ENCODE data around the gene ANKRD44. TPM values are rescaled to one million over a fixed set of nuclear protein-coding genes. Genes with fewer than 3 reads are reported as not detected.
"Not testable (repeated sequence)": the region's sequence is repeated elsewhere in the genome, so short reads cannot be mapped to it uniquely, and the experiment has no call there.

Gene ANKRD44
- total RNA-seq (2014; rRNA removed; shearing (Covaris generic)), result not detected in 2 replicates

DNA sequence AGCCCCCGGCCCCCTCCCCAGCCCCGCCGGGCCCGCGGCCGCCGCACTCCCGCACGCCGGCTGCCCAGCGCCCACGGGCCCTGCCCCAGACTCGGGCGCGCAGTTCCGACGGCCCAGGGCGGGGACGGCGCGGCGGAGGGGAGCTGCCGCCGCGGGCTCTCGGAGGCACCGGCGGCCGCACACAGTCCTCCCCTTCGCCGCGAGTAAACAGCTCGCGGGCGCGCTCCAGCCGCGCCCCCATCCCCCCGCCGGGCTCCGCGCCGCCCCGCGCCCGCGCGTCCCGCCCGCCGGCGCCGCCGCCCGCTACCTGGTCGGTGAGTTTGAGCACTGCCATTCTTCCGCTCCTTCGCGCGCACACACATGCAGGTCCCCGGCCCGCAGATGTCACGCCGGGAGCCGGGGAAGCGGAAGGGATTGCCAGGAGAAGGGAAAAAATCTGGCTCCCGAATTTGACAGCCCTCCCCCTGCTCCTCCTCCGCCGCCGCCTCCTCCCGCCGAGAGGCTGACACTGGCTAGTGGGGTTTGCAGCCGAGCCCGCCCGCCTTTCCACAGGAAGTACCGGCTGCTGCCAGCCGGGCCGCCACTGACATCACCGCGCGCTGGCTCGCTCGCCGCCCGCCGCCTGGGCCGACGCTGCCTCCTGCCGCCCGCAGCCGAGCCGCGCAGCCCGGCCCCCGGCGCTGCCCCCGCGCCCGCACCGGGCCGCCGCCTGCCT lies at the start of gene ANKRD44:
ANKRD44 (minus strand) TSS at position 510 of the 715 bp plus-strand sequence; CDS start at position 334, 176 bp downstream.
- peak; percentile 87 for DNase-seq (ENCODE audit: low spot score)
- in situ Hi-C loops (cut with HindIII; ENCODE audit: low sequenced_read_pairs), result no loop called here

DNA sequence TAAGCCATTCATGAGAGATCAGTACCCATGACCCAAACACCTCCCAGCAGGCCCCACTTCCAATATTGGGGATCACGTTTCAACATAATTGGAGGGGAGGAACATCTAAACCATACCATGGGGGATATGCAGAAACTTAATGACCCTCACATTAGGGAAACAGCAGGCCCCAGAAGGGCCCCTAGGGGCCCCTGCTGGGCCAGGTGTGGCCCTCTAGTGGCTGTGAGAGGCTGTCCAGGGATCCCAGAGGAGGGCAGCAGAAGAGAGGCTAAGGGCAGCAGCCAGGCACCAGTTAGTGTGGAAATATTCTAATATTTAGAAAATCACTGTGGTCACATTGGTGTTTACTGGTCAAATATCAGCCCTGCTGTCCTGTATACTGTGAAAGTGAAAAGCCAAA lies 49.3 kb upstream of the ANKRD44 start:
- in situ Hi-C loops (cut with HindIII; ENCODE audit: low sequenced_read_pairs), result loop anchor here (25.0 kb wide), 1 partner anchor 148 kb away; no protein-coding TSS in a partner anchor
- no peak for DNase-seq (ENCODE audit: low spot score)

DNA sequence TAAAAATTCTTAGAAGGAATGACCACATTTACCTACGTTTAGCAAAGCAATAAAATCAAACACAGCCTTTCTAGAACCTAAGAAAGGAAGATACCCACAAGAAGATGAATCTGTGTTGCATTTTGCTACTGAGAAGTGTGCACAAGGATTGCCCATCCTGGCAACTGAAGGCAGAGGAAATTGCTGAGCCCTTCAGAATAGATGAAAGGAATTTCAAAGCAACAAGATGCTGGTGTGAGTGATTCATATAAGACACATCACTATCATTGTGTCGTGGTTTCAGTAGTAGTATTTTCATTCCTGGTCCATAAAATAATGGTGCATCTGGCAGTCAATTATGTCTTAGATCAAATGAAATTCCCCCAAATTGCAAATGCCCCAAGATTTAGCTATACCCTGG lies 48.4 kb upstream of the ANKRD44 start:
- in situ Hi-C loops (cut with HindIII; ENCODE audit: low sequenced_read_pairs), result loop anchor here (25.0 kb wide), 1 partner anchor 147 kb away; no protein-coding TSS in a partner anchor
- DNase-seq (ENCODE audit: low spot score), result no peak

DNA sequence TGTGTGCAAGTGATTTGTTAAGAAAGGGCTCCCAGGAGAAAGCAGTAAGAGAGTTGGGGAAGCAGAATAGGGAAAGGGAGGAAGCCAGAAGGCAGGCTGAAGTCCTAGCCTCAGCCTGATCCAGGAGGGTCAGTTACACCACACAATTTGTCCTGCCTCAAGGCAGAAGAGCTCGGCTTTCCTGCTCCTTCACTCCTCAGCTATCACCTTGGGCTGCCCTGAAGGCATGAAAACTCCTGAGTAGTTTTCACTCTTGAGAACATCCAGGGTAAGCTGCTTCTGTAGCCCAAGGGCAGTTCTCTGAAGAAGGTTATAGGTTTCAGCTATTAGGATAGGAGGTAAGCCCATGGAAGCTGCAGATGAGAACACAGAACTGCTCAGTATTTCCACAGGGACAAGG lies 47.4 kb upstream of the ANKRD44 start:
- in situ Hi-C loops (cut with HindIII; ENCODE audit: low sequenced_read_pairs), result loop anchor here (25.0 kb wide), 1 partner anchor 146 kb away; no protein-coding TSS in a partner anchor
- DNase-seq (ENCODE audit: low spot score), result no peak

DNA sequence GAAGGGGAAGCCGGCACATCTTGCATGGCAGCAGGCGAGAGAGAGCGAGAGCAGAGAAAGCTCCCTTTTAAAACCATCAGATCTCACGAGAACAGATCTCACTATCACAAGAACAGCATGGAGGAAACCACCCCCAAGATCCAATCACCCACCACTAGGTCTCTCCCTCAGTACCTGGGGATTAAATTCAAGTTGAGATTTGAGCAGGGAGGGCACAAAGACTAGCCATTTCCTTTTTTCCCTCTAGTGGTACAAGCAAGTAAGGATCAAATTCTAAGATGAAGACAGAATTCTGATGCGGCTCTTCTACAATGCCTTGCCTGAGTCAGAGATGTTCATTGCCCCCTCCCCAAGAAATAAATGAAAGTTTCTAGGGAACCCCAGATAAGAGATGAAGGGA lies 45.6 kb upstream of the ANKRD44 start:
- in situ Hi-C loops (cut with HindIII; ENCODE audit: low sequenced_read_pairs), result loop anchor here (25.0 kb wide), 1 partner anchor 144 kb away; no protein-coding TSS in a partner anchor
- DNase-seq (ENCODE audit: low spot score), result no peak

DNA sequence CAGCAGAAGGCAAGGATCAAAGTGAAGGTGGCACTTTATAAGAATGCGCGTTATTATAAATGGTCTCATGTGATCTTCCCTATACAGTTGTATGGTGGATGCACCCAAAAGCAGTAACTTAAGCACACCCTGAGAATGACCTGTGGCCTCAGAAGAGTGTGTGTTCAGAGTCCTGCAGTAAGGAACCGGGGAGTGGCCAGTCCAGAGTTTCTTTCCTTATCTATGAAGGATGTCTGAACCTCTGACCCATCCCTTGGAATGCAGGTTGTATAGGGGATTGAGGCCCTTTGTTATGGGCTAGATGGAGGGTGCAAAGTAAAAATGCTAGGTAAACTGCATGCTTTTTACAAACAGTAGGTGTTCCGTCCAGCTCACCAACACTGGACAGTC lies 43.6 kb upstream of the ANKRD44 start:
- in situ Hi-C loops (cut with HindIII; ENCODE audit: low sequenced_read_pairs), result loop anchor here (25.0 kb wide), 1 partner anchor 142 kb away; no protein-coding TSS in a partner anchor

DNA sequence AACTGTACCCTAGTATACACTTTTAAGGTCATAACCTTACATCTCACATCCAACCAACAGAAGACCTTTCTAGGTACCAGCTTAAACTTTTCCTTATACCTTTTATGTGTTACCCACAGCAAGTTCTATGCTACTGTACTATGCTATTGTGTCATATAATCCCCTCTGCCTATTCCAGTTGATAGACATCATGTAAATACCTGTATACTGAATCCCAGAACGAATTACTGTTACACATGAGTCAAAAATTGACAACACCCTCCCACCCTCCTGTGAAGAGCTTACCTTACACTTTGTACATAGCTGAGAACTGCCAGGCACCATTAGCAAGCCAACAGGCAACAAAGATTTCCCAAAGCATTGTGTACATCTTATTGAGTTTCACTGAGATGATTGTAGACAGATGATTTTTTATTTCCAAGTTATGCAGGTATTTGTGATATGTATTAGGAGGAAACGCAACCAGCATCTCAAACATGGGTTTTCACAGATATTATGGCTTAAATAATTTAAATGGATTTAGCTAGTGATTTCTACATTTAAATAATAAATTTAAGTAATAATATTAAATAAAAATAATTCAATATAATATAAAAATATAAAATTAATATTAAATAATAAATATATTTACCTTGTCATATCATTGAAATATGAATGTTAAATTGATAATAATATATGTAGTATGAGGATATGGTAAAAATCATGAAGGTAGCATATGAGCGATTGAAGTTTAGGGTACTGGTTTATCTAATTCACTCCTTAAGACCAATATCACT lies 43.0 kb upstream of the ANKRD44 start:
- in situ Hi-C loops (cut with HindIII; ENCODE audit: low sequenced_read_pairs), result loop anchor here (25.0 kb wide), 1 partner anchor 141 kb away; no protein-coding TSS in a partner anchor
- no peak for DNase-seq (ENCODE audit: low spot score)

More for the DNA sequence above, 43.6 kb upstream of the ANKRD44 start:
- DNase-seq (ENCODE audit: low spot score), result no peak

DNA sequence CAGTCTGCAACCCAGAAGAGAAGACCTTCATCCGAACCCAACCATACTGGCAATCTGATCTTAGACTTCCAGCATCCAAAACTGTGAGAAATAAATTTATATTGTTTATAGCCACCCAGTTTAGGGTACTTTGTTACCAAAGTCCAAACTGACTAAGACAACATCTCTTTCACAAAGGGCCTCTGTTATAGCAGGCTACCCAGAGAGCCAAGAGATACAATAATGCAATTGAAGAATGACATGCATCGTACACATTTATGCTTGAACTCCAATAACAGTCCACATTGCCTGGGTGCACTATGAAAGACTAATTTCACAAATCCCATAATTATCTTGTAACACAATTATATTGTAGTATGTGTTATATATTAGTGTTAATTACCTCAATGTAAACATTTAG lies 39.1 kb upstream of the ANKRD44 start:
- in situ Hi-C loops (cut with HindIII; ENCODE audit: low sequenced_read_pairs), result loop anchor here (25.0 kb wide), 1 partner anchor 137 kb away; no protein-coding TSS in a partner anchor

DNA sequence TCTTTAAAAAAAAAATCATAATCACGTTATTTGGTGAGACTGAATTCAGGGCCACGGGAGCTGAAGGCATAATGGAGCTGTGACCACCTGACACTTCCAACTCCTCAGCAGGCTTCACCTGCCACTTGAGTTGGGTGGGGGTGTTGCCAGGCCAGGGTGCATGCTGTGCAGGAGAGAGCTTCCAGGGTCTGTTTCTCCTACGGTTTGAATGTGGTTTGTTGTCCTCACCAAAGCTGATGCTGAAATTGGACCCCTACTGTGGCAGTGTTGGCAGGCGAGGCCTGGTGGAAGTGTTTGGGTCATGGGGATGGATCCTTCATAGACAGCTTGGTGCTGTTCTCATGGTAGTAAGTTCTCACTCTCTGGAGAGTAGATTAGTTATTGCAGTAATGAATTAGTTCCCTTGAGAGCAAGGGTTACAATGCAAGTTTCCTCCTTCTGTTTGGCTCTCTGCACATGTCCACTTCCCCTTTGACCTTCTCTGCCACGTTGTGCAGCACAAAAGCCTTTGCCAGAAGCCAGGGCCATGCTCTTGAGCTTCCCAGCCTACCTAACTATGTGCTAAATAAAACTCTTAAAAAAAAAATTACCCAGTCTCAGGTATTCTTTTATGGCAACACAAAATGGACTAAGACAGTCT lies 38.3 kb upstream of the ANKRD44 start:
- DNase-seq (ENCODE audit: low spot score), result no peak
- in situ Hi-C loops (cut with HindIII; ENCODE audit: low sequenced_read_pairs), result no loop called here

More for the DNA sequence above, 39.1 kb upstream of the ANKRD44 start:
- no peak for DNase-seq (ENCODE audit: low spot score)

DNA sequence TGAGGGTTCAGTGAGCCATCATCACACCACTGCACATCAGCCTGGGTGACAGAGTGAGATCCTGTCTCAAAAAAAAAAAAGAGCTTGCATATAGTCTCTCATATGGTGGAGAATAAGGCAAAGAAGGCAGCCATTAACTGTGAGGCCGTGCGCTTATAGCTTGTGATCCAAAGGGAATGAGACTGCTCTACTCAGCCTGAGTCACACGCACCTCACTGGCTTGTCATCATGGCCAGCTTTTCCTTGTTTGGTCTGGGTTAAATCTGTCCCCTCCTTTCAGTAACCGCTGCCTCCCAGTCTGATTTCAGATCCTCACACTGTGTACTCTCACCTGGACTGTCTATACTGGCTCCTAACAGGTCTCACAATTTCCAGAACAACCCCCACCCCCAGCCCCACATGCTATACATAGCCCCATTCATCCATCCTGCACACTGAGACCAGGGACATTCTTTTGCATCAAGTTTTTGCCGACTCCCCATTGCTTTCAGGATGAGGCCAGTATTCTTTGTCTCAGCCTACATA lies 35.3 kb upstream of the ANKRD44 start:
- no peak for DNase-seq (ENCODE audit: low spot score)
- in situ Hi-C loops (cut with HindIII; ENCODE audit: low sequenced_read_pairs), result no loop called here

DNA sequence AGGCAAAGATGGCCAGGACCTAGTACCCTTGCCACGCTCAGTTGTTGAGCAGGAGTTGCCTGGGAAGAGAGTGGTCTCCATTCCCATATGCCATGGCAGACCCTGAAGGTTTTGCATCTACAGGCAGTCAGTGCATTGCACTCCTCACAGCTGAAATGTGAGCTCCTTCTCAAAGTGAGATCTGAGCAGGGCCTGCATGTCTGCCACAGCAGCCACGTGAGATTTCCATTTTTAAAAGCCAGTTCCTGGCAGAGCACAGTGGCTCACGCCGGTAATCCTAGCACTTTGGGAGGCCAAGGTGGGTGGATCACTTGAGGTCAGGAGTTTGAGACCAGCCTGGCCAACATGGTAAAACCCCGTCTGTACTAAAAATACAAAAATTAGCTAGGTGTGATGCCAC lies 33.4 kb upstream of the ANKRD44 start:
- DNase-seq (ENCODE audit: low spot score); in situ Hi-C loops (cut with HindIII; ENCODE audit: low sequenced_read_pairs): not testable (repeated sequence)

DNA sequence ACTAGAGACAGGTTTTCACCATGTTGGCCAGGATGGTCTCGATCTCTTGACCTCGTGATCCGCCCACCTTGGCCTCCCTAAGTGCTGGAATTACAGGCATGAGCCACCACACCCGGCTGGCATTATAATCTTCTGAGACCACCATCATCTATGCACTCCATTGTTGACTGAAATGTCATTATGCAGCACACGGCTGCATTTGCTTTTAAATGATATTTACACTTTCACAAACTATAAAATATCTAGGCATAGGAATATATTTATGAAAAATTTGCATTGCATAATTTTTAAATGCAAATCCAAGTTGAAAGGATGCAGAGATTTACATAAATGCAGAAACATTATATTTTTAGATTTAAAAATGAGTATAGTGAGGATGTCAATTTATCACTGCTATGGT lies 30.0 kb upstream of the ANKRD44 start:
- no peak for DNase-seq (ENCODE audit: low spot score)
- in situ Hi-C loops (cut with HindIII; ENCODE audit: low sequenced_read_pairs), result no loop called here

DNA sequence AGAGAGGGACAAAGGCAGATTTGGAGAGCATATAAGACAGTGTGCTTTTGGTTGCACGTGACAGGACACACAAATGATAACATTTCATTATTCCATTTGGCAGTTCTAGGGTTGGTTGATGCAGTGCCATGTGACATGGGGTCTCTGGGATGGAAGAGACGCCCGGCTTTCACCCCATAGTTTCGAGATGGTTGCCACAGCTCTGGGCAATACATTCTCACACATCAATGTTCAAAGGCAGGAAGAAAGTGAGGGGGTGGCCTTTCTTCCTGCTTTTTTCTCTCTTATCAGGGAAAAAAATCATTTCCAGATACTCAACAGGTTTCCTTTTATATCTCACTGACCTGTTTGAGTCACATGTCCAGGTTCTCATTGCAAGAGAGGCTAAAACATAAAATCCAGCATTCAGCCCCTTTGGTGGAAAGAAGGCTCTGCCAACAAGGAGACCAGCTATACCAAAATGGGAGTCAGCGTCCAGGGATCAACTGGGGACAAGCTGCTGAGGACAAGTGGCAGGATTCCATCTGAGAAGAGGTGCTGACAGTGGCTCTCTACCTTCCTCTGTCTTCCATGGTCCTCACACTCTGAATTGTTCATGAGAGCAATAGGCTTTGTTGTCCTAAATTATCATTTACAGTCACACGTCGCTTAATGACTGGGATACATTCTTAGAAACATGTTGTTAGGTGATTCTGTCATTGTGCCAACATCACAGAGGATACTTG lies 29.1 kb upstream of the ANKRD44 start:
- in situ Hi-C loops (cut with HindIII; ENCODE audit: low sequenced_read_pairs), result no loop called here

DNA sequence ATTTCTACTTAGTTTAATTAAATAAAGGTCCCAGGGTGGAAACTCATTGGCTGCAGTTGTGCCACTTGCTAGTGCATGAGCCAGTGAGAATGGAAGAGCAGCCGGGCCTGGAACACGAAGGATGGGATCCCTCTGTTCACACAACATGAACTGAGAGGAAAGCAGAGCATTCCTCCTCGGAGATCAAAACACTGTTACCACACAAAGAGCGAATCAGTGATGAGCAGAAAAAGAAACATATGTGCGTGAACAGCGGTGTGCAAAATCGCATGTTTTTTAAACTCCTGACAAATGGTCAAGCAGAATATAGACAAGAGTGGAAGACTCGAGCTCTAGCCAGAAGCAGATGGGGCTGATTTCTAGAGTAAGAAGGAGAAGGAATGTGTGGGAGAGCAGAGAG lies 28.4 kb upstream of the ANKRD44 start:
- DNase-seq (ENCODE audit: low spot score), result no peak
- in situ Hi-C loops (cut with HindIII; ENCODE audit: low sequenced_read_pairs), result no loop called here

More for the DNA sequence above, 29.1 kb upstream of the ANKRD44 start:
- DNase-seq (ENCODE audit: low spot score), result no peak

DNA sequence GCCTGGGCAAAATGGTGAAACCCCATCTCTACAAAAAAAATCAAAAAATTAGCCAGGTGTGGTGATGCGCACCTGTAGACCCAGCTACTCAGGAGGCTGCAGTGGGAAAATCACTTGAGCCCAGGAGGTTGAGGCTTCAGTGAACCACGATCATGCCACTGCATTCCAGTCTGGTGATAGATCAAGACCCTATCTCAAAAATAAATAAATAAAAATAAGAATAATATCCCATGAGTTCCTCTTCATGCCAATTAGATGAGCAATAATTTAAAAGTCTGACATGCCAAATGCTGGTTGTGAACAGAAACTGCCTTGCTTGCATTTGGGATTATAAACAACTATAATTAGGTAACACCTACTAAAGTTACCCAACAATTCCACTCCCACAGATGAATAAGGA lies 22.1 kb upstream of the ANKRD44 start:
- no peak for DNase-seq (ENCODE audit: low spot score)
- in situ Hi-C loops (cut with HindIII; ENCODE audit: low sequenced_read_pairs), result no loop called here

DNA sequence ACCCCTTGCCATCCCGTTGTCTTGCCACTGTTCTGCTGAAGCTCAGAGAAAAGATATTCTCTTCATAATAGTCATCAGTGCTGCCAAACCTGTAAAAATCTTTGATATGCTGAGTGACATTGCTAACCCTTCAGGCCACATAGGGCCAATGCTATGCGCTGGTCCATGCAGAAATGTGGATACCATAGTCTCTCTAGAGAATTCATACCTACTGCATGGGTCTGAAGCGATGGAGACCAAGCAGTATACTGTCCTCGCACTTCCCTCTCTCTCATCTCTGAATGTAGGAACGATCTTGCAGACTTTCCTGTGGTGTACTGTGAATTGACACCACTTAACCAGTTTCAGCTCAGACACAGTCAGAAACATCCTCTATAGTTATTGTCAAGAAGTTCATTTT lies 17.9 kb upstream of the ANKRD44 start:
- in situ Hi-C loops (cut with HindIII; ENCODE audit: low sequenced_read_pairs), result no loop called here
- DNase-seq (ENCODE audit: low spot score), result no peak

DNA sequence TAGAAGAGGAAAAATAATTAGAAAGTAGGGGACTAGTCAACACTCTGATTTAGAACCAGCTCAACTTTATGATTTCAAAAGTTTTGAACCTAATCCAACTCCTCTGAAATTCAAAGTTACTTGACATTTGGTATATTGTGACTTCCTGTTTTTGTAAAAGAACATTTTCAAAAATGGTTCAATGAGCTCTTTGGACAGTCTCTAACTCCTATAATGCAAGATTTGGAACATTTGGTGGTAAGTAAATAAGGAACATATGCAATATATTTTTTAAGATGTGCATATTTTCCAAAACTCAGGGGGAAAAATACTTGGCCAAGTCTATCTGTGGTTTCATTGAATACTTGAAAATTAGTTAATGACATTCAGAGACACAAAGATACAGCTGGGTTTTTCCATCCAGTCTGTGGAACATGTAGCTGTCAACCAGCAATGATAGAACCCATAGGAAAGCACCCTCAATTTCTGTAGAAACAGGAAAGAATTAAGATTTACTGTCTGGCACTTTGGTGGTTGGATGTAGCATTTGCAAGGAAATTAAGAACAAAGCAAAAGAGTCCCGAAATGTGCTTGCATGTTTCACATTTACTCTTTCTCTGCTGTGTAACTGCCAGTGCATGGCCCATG lies 17.0 kb upstream of the ANKRD44 start:
- in situ Hi-C loops (cut with HindIII; ENCODE audit: low sequenced_read_pairs), result no loop called here
- no peak for DNase-seq (ENCODE audit: low spot score)

DNA sequence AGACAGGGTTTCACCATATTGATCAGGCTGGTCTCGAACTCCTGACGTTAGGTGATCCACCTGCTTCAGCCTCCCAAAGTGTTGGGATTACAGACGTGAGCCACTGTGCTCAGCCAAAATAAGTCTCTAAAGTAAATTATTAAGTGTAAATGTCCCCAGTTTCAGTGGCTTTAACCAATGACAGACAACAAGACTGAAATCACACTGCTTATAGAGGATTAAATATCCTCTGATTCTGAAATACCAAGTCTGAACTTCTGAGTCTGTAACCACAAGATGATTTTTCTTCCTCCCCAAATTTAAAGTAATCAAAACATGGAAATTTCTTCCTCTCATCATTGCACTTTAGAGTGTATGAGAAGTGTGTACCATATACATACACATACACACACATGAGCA lies 16.5 kb upstream of the ANKRD44 start:
- DNase-seq (ENCODE audit: low spot score), result no peak
- in situ Hi-C loops (cut with HindIII; ENCODE audit: low sequenced_read_pairs), result no loop called here
